ENCODE measurements around the gene CFAP77. TPM values are rescaled to one million over a fixed set of nuclear protein-coding genes. Genes with fewer than 3 reads are reported as not detected.

The CFAP77 gene
- total and polyA plus RNA-seq, 9 of the 15 experiments (the other 6 are each of a cell fraction or from before 2014, with no cell fraction given): not detected

- DNase-seq (ENCODE audit: extremely low read depth in 1 of 4, low spot score in 3 of 4) (no peak), FAIRE-seq (no peak), ATAC-seq (no peak)
- under 1% methylated on average over 9 of the region's 9 CpGs for WGBS (ENCODE audit: insufficient coverage, low coverage, missing lambda C conversion rate)
- peaks cover 66 to 84% of the 10 kb centered on the region in 2 experiments for H3K27me3 ChIP-seq (ENCODE audit: control insufficient read depth in 2 of 2, insufficient read depth in 2 of 2, low read length in 2 of 2)
- no peaks in the 10 kb centered on the region for H3K9me3 ChIP-seq (replicated peaks; ENCODE audit: control insufficient read depth, insufficient read depth, low read depth, low read length)
- no peak overlapping the region for H2AFZ ChIP-seq (ENCODE audit: low read depth, low read length)
- intact Hi-C loops (cut with micrococcal nuclease): no loop called here
- H3K79me2 ChIP-seq (ENCODE audit: control insufficient read depth, insufficient read depth, low read length): no peaks in the 10 kb centered on the region
- no peak overlapping the region for H3K4me2 ChIP-seq (ENCODE audit: insufficient read depth, low read length)
- H3K9ac ChIP-seq (ENCODE audit: insufficient read depth in 1 of 2, low read depth in 2 of 2, low read length in 2 of 2): no peak overlapping the region
- H4K20me1 ChIP-seq (replicated peaks; ENCODE audit: control insufficient read depth, insufficient read depth, low read length): peaks cover 3% of the 10 kb centered on the region; the same call in 1 of the 2 replicates
- no peak overlapping the region for H3K27ac ChIP-seq (ENCODE audit: extremely low read depth, low read depth, low read length)
- H3K9me1 ChIP-seq (ENCODE audit: control insufficient read depth, insufficient read depth, low read length): no peaks in the 10 kb centered on the region
- no peaks in the 10 kb centered on the region for H3K36me3 ChIP-seq (ENCODE audit: control insufficient read depth, insufficient read depth, low read length)
- in situ Hi-C loops (cut with MboI): no loop called here
- TF ChIP-seq UBTF (IDR thresholded peaks at IDR 0.05; ENCODE audit: borderline replicate concordance in 1 of 2, low read depth in 2 of 2, low read length in 2 of 2): no peak
- no peak for TF ChIP-seq ZNF589 (CRISPR knock-in tag; IDR thresholded peaks at IDR 0.05; ENCODE audit: low read depth)
- no peak for TF ChIP-seq FOXJ2 (tag; IDR thresholded peaks at IDR 0.05)
- no peak for TF ChIP-seq ID3 (CRISPR knock-in tag; IDR thresholded peaks at IDR 0.05)
- no peak for TF ChIP-seq ID3 (tag; IDR thresholded peaks at IDR 0.05)
- TF ChIP-seq C11orf30 (IDR thresholded peaks at IDR 0.05; ENCODE audit: low read depth): no peak
- no peak for TF ChIP-seq THRAP3 (IDR thresholded peaks at IDR 0.05; ENCODE audit: borderline replicate concordance)
- no peak for TF ChIP-seq ARID3B (CRISPR knock-in tag; IDR thresholded peaks at IDR 0.05; ENCODE audit: borderline replicate concordance)
- TF ChIP-seq, protein P1, sequence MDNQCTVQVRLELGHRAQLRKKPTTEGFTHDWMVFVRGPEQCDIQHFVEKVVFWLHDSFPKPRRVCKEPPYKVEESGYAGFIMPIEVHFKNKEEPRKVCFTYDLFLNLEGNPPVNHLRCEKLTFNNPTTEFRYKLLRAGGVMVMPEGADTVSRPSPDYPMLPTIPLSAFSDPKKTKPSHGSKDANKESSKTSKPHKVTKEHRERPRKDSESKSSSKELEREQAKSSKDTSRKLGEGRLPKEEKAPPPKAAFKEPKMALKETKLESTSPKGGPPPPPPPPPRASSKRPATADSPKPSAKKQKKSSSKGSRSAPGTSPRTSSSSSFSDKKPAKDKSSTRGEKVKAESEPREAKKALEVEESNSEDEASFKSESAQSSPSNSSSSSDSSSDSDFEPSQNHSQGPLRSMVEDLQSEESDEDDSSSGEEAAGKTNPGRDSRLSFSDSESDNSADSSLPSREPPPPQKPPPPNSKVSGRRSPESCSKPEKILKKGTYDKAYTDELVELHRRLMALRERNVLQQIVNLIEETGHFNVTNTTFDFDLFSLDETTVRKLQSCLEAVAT (IDR thresholded peaks at IDR 0.05): no peak
- no peak for TF ChIP-seq ZNF655 (CRISPR knock-in tag; IDR thresholded peaks at IDR 0.05)
- TF ChIP-seq MAFG (tag; conservative IDR thresholded peaks at IDR 0.05): no peak
- TF ChIP-seq CLOCK (CRISPR knock-in tag; IDR thresholded peaks at IDR 0.05; ENCODE audit: borderline replicate concordance): no peak
- H3K4me1 ChIP-seq (replicated peaks in 1 of 2; ENCODE audit: control insufficient read depth in 2 of 2, insufficient read depth in 2 of 2, low read length in 2 of 2): peaks cover 0 to 5% of the 10 kb centered on the region in 2 experiments; a peak in 2 of 5 replicates
- no TSS peak for BruUV-seq (replicated peaks)
- POLR2A ChIA-PET: interaction anchor here (0.6 kb wide), 2 partner anchors 65 to 405 kb away, joined by 3 read pairs; no protein-coding TSS in a partner anchor
- no peak overlapping the region for H3K4me3 ChIP-seq
- CTCF ChIA-PET (ENCODE audit: low intra/inter-chr PET ratio): no interaction called here
Observed at GRCh38 chr9:132488626-132489025, 78.6 kb downstream of the CFAP77 start.

Measured in K562 (cell line).